Calu3 (cell line): Measurements from ENCODE around the gene SMG9. TPM values are rescaled to one million over a fixed set of nuclear protein-coding genes. Genes with fewer than 3 reads are reported as not detected.
A peak's percentile ranks its signal among the peaks of the same experiment; 100 is the strongest.

Experiments used
- BruUV-seq: library from RNA; stranded (reverse); fragments of 400-500 nt; replicated peaks from 2 replicates; lab custom pipeline; 2021; lab: Mats Ljungman, UMichigan
- CTCF ChIA-PET: fragments of 300-600 bp; sonication (Branson Sonifier 250); formaldehyde crosslinking; loops from one replicate; lab custom pipeline; 2022; ENCODE audit warnings: antibody characterized with exemption; lab: Charles Lee
- DNase-seq: peaks from one replicate; pipeline ENCODE4 v3.0.0; 2022
- H3K27ac Mint-ChIP-seq: one replicate; pipeline ENCODE4 v1.8.0; 2022; ENCODE audit warnings: mixed read lengths; ENCODE audit not compliant: unreplicated experiment
- H3K27me3 Mint-ChIP-seq: one replicate; pipeline ENCODE4 v1.8.0; 2022; ENCODE audit warnings: mixed read lengths; ENCODE audit not compliant: unreplicated experiment
- H3K36me3 Mint-ChIP-seq: one replicate; pipeline ENCODE4 v1.8.0; 2022; ENCODE audit warnings: mild to moderate bottlenecking, moderate library complexity, mixed read lengths; ENCODE audit not compliant: insufficient read depth, unreplicated experiment
- H3K4me1 Mint-ChIP-seq: one replicate; pipeline ENCODE4 v1.8.0; 2022; ENCODE audit warnings: mild to moderate bottlenecking, low read depth, mixed read lengths; ENCODE audit not compliant: unreplicated experiment
- H3K4me3 Mint-ChIP-seq: one replicate; pipeline ENCODE4 v1.8.0; 2022; ENCODE audit warnings: mild to moderate bottlenecking, low read depth, moderate library complexity, mixed read lengths; ENCODE audit not compliant: unreplicated experiment
- H3K9me3 Mint-ChIP-seq: one replicate; pipeline ENCODE4 v1.8.0; 2022; ENCODE audit warnings: low read depth, mixed read lengths; ENCODE audit not compliant: unreplicated experiment
- CTCF ChIP-seq: fragments of 200-600 bp; IDR thresholded peaks from one replicate; pipeline ENCODE4 v1.8.0; 2022; ENCODE audit warnings: antibody characterized with exemption; ENCODE audit not compliant: unreplicated experiment
- intact Hi-C: fragments of 100-400 bp; cut with micrococcal nuclease; formaldehyde crosslinking; loops from one replicate; pipeline ENCODE4 v1.10.0; 2022; ENCODE audit not compliant: unreplicated experiment
- total RNA-seq: library from RNA; stranded (reverse); gene quantifications from 2 replicates; pipeline ENCODE4 v1.2.3, GENCODE V29; 2022

The SMG9 gene
- total RNA-seq, 1 experiment from 2014 or later, result 85.5 TPM

- no peaks in the 10 kb centered on the region for H3K9me3 Mint-ChIP-seq
- H3K27ac Mint-ChIP-seq, result peak overlapping the region; percentile 57
- H3K4me3 Mint-ChIP-seq, result no peak overlapping the region
- CTCF ChIA-PET, result interaction anchor here (0.9 to 2.0 kb wide), 2 partner anchors 46 to 95 kb away, joined by 3 to 8 read pairs; no protein-coding TSS in a partner anchor
- peaks cover 61% of the 10 kb centered on the region for H3K4me1 Mint-ChIP-seq
- intact Hi-C loops, result no loop called here
- BruUV-seq, result no TSS peak
- no peak for DNase-seq
- no peak for TF ChIP-seq CTCF
- H3K27me3 Mint-ChIP-seq, result no peaks in the 10 kb centered on the region
- peaks cover 37% of the 10 kb centered on the region for H3K36me3 Mint-ChIP-seq
Measured at GRCh38 chr19:43763473-43763939, 8.7 kb upstream of the SMG9 start.

GRCh38 chr19:43762814-43763213 is 8.1 kb upstream of the SMG9 start:
- Mint-ChIP-seq H3K36me3 (peaks cover 37% of the 10 kb centered on the region), H3K4me1 (peaks cover 68% of the 10 kb centered on the region), H3K27ac (peak overlapping the region; percentile 57), H3K27me3 (no peaks in the 10 kb centered on the region), H3K9me3 (no peaks in the 10 kb centered on the region), H3K4me3 (no peak overlapping the region)
- intact Hi-C loops, result no loop called here
- BruUV-seq, result no TSS peak
- no peak for TF ChIP-seq CTCF
- DNase-seq, result no peak
- CTCF ChIA-PET, result interaction anchor here (0.9 kb wide), 1 partner anchor 47 kb away, joined by 3 read pairs; no protein-coding TSS in a partner anchor

GRCh38 chr19:43760941-43761340 is 6.2 kb upstream of the SMG9 start:
- BruUV-seq, result no TSS peak
- Mint-ChIP-seq H3K9me3 (no peaks in the 10 kb centered on the region), H3K27me3 (no peaks in the 10 kb centered on the region), H3K36me3 (peaks cover 32% of the 10 kb centered on the region), H3K4me3 (no peak overlapping the region), H3K4me1 (peaks cover 73% of the 10 kb centered on the region), H3K27ac (no peak overlapping the region)
- DNase-seq, result no peak
- no peak for TF ChIP-seq CTCF
- intact Hi-C loops, result no loop called here
- CTCF ChIA-PET, result no interaction called here

GRCh38 chr19:43759515-43759914 is 4.8 kb upstream of the SMG9 start:
- H3K9me3 Mint-ChIP-seq, result no peaks in the 10 kb centered on the region
- CTCF ChIA-PET, result interaction anchor here (1.4 kb wide), 1 partner anchor 18 kb away, joined by 4 read pairs; no protein-coding TSS in a partner anchor
- H3K4me3 Mint-ChIP-seq, result no peak overlapping the region
- no peak for DNase-seq
- intact Hi-C loops, result no loop called here
- TF ChIP-seq CTCF, result peak; percentile 14
- no peaks in the 10 kb centered on the region for H3K27me3 Mint-ChIP-seq
- BruUV-seq, result no TSS peak
- peaks cover 32% of the 10 kb centered on the region for H3K36me3 Mint-ChIP-seq
- peaks cover 61% of the 10 kb centered on the region for H3K4me1 Mint-ChIP-seq
- H3K27ac Mint-ChIP-seq, result no peak overlapping the region
